ENCODE measurements around the gene SLC16A5.
A peak's percentile ranks its signal among the peaks of the same experiment; 100 is the strongest.

Gene SLC16A5

GRCh38 chr17:75087182-75087557, 584 bp upstream of the SLC16A5 start:
- DNase-seq (ENCODE audit: low read depth in 2 of 2): no peak

GRCh38 chr17:75088465-75089417, 987 bp downstream of the SLC16A5 start:
- peak in 1 of 2 donors; percentile 4 for DNase-seq (ENCODE audit: low read depth in 2 of 2)

GRCh38 chr17:75090871-75091854, 3.4 kb downstream of the SLC16A5 start:
- no peak for DNase-seq (ENCODE audit: low read depth in 2 of 2)

GRCh38 chr17:75091855-75092327, 4.1 kb downstream of the SLC16A5 start:
- DNase-seq (ENCODE audit: low read depth in 2 of 2): no peak

- no peak for DNase-seq (ENCODE audit: low read depth in 2 of 2)
These were observed 5.9 kb downstream of the SLC16A5 start for GRCh38 chr17:75093548-75094158.

GRCh38 chr17:75094871-75095399, 7.2 kb downstream of the SLC16A5 start:
- DNase-seq (ENCODE audit: low read depth in 2 of 2): no peak

- no peak for DNase-seq (ENCODE audit: low read depth in 2 of 2)
These were observed 8.4 kb downstream of the SLC16A5 start for GRCh38 chr17:75096082-75096625.

- no peak for DNase-seq (ENCODE audit: low read depth in 2 of 2)
These were observed 10.1 kb downstream of the SLC16A5 start for GRCh38 chr17:75097865-75098264.

- DNase-seq (ENCODE audit: low read depth in 2 of 2): no peak
These were observed 11.1 kb downstream of the SLC16A5 start for GRCh38 chr17:75098861-75099260.

- DNase-seq (ENCODE audit: low read depth in 2 of 2): no peak
These were observed 12.3 kb downstream of the SLC16A5 start for GRCh38 chr17:75099881-75100595.

GRCh38 chr17:75102385-75102821, 14.6 kb downstream of the SLC16A5 start:
- DNase-seq (ENCODE audit: low read depth in 2 of 2): no peak

- DNase-seq (ENCODE audit: low read depth in 2 of 2): no peak
These were observed 16.1 kb downstream of the SLC16A5 start for GRCh38 chr17:75103601-75104554.

GRCh38 chr17:75105126-75106080, 17.6 kb downstream of the SLC16A5 start:
- no peak for DNase-seq (ENCODE audit: low read depth in 2 of 2)

GRCh38 chr17:75108193-75108592, 20.4 kb downstream of the SLC16A5 start:
- DNase-seq (ENCODE audit: low read depth in 2 of 2): no peak

- DNase-seq (ENCODE audit: low read depth in 2 of 2): no peak
These were observed 21.3 kb downstream of the SLC16A5 start for GRCh38 chr17:75109046-75109406.

GRCh38 chr17:75109407-75110233, 21.9 kb downstream of the SLC16A5 start, which contains the start of gene ARMC7:
Gene ARMC7, plus strand, starts transcription at chr17:75109969. Its CDS starts 320 bp downstream, at chr17:75110289.
- DNase-seq (ENCODE audit: low read depth in 2 of 2): peak; percentile 82 to 92

Measured in stimulated activated CD4-positive, alpha-beta T cell treated with anti-CD3 and anti-CD28 coated beads, Interleukin-1b, Interleukin-23, amount 100 ng/mL, for 4 hours (primary cell).